Forelimb muscle (tissue), 1 donor: ENCODE measurements around the gene RHAG. TPM values are rescaled to one million over a fixed set of nuclear protein-coding genes. Genes with fewer than 3 reads are reported as not detected.

Experiments used
- DNase-seq: peaks from one replicate; pipeline ENCODE4 v3.0.0-alpha.2; 2013; ENCODE audit warnings: low read depth
- polyA plus RNA-seq: library from polyadenylated mRNA; unstranded; fragments of 120-200 nt; gene quantifications from one replicate; pipeline ENCODE4 v1.2.1, GENCODE V29; 2013; ENCODE audit not compliant: insufficient read length

Gene RHAG
- polyA plus RNA-seq, 1 donor: 0.80 TPM

GRCh38 chr6:49564552-49564951 is 72.1 kb downstream of the RHAG start:
- no peak for DNase-seq

DNA sequence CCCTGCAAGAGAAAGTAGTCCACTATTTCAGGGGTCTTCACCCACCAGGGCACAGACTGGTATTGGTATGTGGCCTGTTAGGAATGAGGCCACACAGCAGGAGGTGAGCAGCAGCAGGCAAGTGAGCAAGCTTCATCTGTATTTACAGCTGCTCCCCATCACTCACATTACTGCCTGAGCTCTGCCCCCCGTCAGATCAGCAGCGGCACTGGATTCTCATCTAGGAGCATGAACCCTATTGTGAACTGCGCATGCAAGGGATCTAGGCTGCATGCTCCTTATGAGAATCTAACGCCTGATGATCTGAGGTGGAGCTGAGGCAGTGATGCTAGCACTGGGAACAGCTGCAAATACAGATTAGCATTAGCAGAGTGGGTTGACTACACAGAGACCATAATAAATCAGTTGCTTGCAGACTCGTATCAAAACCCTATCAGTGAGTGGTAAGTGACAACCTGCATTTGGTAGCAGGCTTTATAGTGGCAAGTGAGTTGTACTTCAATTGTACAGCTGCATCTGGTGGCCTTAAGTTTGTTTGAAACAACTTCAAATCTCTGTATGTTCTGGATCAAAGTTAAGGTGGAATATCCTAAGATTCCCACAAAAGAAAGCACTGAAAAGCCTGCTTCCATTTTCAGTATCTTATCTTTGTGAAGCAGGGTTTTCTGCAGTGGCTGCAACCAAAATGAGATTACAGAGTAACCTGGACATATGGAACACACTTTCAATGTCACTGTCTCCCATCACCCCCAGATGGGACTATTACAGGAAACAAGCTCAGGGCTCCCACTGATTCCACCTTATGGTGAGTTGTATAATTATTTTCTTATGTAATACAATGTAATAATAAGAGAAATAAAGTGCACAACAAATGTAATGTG is 73.4 kb downstream of the RHAG start:
- DNase-seq: no peak

DNA sequence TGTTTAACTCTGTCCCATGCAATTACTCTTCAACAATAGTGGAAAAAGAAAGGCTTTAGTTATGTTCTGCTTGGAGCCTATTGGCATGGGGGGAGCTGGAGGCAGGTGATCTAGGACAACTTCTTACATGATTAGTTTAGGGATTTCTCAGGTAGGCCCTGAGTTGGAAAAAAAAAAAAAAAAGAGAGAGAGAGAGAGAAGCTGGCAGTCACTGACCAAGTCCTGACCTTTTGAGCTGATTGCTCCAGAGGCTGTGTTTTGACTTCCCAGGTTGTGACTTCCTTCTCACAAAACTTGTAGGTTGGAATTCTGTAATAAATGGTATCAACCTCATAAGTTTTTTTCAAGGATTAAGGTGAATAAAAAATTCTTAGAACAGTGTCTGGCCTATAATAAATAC is 78.4 kb downstream of the RHAG start:
- DNase-seq: no peak

DNA sequence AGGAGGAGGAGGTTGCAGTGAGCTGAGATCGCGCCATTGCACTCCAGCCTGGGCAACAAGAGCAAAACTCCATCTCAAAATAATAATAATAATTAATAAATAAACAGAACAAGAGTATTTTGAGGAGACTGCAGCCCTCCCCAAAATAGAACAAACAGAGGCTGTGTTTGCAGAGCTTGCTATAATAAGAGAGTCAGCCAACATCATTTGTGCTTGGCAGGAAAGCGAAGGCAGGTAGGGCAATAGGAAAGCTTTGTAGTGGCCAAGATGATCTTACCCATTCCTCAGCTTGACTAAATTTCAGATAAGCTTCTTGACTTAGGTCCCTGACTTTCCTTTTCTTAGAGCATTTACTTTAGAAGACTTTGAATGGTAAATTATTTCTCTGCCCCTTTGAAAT is 79.5 kb downstream of the RHAG start:
- no peak for DNase-seq

DNA sequence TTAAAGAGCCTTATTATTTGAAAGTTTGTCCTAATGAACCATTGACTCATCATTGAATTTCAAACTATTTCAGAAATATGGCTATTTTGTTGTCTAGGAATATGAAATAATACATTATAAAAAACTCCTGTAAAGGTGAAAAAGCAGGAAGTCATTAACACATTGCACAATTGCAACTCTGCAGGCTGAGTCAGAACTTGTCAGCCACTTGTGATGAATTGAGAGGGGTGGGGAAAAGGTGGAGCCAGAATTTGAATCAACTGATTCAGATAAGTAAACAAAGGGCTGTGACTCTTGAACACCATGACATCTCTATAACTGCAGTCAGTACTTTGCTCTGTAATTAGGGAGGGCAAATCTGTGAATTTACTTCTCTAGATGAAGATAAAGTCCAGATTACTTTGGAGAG is 80.2 kb downstream of the RHAG start:
- DNase-seq: no peak

- no peak for DNase-seq
Measured at GRCh38 chr6:49555951-49556350, 80.7 kb downstream of the RHAG start.

Other genes with a start within 250 kb of the RHAG start
- 18.8 TPM for gene MMUT, start 173.6 kb downstream of the RHAG start, polyA plus RNA-seq
- 7.5 TPM for gene CENPQ, start 173.5 kb downstream of the RHAG start, polyA plus RNA-seq
- not detected for gene GLYATL3, start 136.9 kb downstream of the RHAG start, polyA plus RNA-seq
- gene C6orf141, start 86.2 kb downstream of the RHAG start, polyA plus RNA-seq: 3.2 TPM
- gene CRISP2, start 76.7 kb upstream of the RHAG start, polyA plus RNA-seq: not detected
- 0.28 TPM for gene CRISP3, start 107.5 kb upstream of the RHAG start, polyA plus RNA-seq
- not detected for gene PGK2, start 150.4 kb upstream of the RHAG start, polyA plus RNA-seq
- gene CRISP1, start 229.7 kb upstream of the RHAG start, polyA plus RNA-seq: not detected